DMS153 treated with DMSO at 0.1 percent for 48 hours (cell line): Measurements from ENCODE around the gene PDZRN4.
A peak's percentile ranks its signal among the peaks of the same experiment; 100 is the strongest.
"Not testable (repeated sequence)": the region's sequence is repeated elsewhere in the genome, so short reads cannot be mapped to it uniquely, and the experiment has no call there.

Experiments
- DNase-seq: peaks from one replicate; lab custom pipeline; 2025; ENCODE audit not compliant: unreplicated experiment; lab: John Stamatoyannopoulos, UW

The PDZRN4 gene

GRCh38 chr12:41213648-41214047 lies 25.5 kb downstream of the PDZRN4 start:
- no peak for DNase-seq

- DNase-seq, result no peak
Measured at GRCh38 chr12:41217727-41218126, 29.6 kb downstream of the PDZRN4 start.

- DNase-seq, result no peak
Measured at GRCh38 chr12:41220931-41221330, 32.8 kb downstream of the PDZRN4 start.

- DNase-seq, result no peak
Measured at GRCh38 chr12:41221491-41221890, 33.4 kb downstream of the PDZRN4 start.

GRCh38 chr12:41223600-41223999 lies 35.5 kb downstream of the PDZRN4 start:
- DNase-seq, result no peak

- peak; percentile 12 for DNase-seq
Measured at GRCh38 chr12:41224066-41224465, 35.9 kb downstream of the PDZRN4 start.

GRCh38 chr12:41225179-41225578 lies 37.1 kb downstream of the PDZRN4 start:
- no peak for DNase-seq

DNA sequence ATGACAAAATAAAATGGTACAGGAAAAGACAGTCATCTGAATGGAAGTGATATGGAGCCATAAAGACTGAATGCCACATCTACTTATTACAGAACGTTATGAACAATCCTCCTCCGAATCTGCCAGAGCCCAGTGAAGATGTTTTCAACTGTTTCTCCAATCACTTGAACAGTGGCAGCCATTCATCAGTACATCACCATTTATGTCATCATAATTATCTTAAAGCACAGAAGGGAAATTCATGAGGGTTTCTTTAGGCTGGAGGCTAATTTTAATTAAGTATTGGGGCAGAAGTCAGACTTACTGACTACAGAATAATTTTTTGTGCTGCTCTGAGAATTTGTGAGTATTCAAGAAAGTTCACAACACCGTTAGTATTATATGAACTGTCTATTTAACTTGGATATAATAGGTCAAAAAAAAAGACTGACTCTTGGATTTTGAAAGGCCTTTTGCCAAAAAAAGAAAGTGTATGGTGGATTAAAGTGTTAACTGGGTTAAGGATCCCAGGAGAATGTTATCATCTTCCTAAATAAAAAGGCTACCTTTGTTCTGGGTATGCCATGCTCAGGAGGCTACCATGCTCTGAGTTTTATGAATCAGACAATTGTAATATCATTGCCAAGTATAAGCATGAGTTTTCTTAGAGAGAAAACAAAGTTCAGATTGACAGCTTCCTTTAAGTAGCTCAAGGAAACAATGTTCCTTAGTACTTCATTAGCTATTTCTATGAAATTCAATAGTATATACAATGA lies 40.1 kb downstream of the PDZRN4 start:
- no peak for DNase-seq

GRCh38 chr12:41230756-41231155 lies 42.6 kb downstream of the PDZRN4 start:
- no peak for DNase-seq

DNA sequence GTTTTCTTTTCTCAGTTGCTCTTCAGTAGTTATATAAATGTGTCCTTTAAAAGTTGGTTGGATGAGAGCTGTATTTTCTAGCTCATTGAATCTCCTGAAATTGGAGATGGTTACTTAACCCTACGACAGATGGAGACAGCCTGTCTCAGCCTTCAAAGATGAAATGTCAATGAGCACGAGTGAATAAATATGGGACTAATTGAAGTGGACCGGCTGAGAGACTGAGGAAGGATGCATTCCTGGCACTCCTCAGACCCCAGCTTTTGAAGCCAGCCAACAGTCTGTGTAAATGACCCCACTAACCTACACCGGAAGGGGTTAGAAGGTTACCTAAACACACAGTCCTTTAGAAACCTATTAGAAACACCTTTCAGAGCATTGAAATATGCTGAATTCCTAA lies 46.6 kb downstream of the PDZRN4 start:
- DNase-seq, result no peak

DNA sequence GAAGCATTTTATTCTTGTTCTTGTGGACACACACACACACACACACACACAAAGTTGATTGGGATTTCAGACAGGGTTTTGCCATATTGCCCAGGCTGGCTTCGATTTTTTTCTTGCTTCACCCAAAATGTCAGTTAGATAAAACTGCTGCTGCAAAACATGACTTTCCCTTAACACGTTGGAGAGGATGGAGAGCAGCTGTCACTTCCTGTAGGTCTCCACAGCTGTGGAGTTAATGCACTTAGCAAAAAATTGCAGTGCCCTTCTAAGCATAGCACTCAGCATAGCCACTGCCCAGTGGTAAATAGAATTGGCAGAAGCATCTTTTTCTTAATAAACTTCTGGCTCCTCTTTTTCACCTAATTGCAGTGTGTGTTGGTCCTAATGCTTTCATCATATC lies 54.5 kb downstream of the PDZRN4 start:
- no peak for DNase-seq

DNA sequence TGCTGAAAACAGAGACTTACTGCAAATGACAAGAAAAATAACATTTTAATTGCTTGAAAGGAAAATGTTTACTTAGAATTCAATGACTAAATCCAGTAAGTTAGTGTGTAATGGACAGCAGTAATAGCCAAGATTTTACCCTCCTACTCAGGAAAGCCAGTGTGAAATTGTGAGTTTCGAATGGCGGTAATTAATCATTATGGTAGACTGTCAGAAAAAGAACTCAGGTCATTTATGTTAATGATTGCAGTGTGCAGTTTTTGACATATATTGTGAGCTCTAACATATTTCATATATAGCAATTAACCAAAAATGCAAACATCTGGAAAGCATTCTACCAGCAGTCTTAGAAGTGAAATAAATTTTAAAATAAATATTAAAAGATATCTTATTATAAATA lies 60.3 kb downstream of the PDZRN4 start:
- no peak for DNase-seq

DNA sequence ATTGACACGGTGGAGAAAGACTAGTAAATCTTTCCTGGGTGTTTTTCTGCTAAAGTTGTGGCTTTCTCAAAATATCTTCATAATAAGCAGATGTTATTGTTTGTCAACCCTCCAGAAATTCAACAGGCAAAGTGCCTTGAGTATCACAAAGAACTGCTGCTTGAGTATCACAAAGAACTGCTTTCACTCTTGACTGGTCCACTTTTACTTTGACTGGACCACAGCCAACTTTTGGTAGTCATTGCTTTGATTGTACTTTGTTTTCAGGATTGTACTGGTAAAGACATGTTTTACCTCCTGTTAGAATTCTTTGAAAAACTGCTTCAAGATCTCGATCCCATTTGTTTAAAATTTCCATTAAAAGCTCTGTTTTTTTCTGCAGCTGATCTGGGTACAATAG lies 62.6 kb downstream of the PDZRN4 start:
- no peak for DNase-seq

- no peak for DNase-seq
Measured at GRCh38 chr12:41254004-41254914, 66.1 kb downstream of the PDZRN4 start.

DNA sequence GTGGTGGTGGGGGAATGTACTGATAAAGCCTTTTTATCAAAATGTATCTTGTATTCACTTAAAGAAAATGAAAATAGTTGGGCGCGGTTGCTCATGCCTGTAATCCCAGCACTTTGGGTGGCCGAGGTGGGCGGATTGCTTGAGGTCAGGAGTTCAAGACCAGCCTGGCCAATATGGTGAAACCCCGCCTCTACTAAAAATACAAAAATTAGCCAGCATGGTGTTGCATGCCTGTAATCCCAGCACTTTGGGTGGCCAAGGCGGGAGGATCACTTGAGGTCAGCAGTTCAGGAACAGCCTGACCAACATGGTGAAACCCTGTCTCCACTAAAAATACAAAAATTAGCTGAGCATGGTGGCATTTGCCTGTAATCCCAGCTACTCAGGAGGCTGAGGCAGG lies 75.1 kb downstream of the PDZRN4 start:
- not testable (repeated sequence) for DNase-seq

GRCh38 chr12:41264281-41264680 lies 76.2 kb downstream of the PDZRN4 start:
- DNase-seq, result peak; percentile 13

GRCh38 chr12:41269056-41269455 lies 80.9 kb downstream of the PDZRN4 start:
- DNase-seq, result no peak

DNA sequence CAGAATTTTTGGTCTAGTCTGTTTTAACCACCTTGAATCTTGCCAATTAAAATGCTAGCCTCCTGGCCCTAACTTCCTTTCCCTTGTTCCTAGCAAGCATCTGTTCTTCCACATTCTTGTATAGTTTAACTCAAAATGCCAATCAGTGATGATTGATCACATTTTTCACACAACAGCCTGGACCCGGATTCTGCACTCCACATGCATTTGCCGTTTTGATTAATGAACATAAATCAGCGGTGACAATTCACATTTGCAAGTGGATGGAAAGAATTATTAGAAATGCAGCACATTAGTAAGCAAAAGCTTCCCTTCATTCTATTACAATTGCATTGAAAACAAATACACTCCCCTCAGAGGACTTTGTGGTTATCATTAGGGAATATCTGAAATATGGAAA lies 83.4 kb downstream of the PDZRN4 start:
- no peak for DNase-seq

DNA sequence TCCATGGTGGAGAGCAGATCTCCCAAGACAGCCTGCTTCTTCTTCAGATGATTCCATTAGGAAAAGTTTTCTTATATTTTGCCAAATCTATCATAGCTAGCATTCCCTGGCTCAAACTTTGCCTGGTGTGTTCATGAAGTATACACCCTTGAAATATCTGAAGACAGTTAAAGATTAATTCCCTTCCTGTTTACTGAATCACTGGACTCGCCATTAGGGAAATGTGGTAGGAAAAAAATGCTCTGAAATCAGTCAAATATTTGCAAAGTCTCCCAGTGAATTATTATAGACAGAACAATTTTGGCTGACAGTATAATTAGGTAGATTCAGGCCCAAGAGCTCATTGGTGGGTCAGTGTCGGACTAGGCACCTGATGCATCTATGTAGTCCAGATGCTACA lies 86.5 kb downstream of the PDZRN4 start:
- DNase-seq, result no peak

- peak; percentile 92 for DNase-seq
Measured at GRCh38 chr12:41277100-41277945, 89.2 kb downstream of the PDZRN4 start.

DNA sequence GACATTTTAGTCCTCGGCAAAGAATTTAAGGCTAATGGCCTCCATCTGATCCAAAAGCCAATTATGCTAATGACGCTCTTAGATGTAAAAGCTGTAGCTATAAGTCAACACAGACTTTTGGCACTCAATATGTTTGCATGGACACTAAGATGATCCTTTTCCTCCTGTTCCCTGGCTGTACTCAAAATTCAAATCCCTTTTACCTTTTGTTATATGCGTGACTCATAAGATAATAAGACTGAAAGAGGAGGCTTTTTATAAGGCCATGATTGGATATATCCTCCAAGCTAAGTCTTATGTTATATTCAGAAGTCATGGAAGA lies 89.8 kb downstream of the PDZRN4 start:
- DNase-seq, result peak; percentile 46
